HG03060 (cell line): ENCODE data around the gene CEP95.
"Not testable (repeated sequence)": the region's sequence is repeated elsewhere in the genome, so short reads cannot be mapped to it uniquely, and the experiment has no call there.

Experiments used
- ATAC-seq: cut with Tn5 transposase; IDR thresholded peaks from one replicate; pipeline ENCODE4 v1.9.1; 2021; ENCODE audit warnings: low read depth, moderate number of reproducible peaks; ENCODE audit not compliant: unreplicated experiment

The CEP95 gene, protein sequence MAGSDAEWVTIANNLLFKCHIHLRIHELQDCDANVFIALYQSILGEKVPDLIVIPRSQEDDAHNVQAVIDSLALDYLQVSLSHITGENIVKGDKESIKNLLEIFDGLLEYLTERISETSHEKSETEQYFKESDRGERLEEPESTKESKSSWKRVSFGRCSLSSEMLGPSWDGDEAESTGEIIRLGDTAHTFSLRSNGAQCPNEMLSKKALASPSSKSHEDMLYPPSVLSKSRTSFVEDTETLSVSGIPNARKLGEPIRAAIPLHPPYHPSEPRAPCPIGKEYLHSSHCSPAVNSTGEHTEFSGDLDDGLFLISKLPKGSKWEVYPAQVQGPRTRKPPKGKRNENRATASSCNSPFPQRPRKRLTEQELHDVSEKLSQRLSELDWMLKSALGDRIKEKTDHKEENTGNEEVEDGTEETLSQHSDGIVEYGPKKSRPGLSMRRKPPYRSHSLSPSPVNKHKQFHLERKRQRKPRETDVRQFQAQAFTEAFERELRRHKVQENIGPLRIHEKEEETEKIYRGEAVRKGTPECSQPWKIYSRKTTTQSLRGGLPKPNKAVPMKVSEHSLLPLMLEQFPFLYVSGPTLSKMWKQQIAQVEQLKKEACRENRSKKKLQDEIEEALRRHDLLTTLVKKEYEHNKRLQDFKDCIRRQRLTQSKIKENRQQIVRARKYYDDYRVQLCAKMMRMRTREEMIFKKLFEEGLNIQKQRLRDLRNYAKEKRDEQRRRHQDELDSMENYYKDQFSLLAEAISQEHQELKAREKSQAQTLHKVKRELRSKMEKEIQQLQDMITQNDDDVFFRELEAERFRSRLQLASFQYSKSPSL

DNA sequence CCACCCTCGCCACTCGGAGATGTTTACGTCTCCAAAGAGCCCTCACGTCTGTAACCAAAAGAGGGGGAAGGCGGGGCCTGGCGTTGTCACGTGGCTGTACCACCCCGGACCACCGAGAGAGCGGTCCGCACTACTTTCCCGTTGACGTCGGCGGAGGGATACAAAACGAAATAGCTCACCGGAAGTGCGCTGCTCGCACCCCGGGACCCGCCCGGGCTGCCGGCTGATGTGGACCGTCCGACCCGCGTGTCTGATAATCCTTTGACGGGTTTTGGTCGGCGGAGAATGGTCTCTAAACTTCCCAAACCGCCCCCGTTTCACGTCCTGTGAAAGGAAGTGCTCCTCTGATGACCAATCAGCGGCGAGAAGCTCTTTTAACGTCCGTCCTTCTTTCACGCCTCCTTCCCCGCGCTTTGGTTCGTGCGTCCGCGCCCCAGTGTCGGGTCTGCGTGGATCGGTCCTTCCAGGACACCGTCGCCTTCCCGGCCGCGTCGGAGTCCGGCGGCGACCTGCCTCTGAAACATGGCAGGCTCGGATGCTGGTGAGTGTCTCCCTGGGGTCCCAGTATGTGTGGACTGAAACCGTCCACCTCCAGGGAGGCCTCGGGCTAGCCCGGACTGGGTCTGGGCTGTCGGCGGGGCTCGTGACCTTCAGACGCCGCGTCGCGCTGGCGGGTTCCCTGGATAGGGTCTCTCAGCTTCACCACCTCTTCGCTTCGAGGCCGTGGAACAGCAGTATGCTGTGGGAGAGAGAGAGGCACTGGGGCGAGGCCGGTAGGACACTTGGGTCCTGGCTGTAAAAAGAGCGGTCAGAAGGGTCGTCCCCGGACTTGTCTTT, at the start of gene CEP95:
CEP95 (plus strand) TSS at position 402 of the 837 bp plus-strand sequence; CDS start at position 523, 121 bp downstream.
- peak; percentile 33 for ATAC-seq

DNA sequence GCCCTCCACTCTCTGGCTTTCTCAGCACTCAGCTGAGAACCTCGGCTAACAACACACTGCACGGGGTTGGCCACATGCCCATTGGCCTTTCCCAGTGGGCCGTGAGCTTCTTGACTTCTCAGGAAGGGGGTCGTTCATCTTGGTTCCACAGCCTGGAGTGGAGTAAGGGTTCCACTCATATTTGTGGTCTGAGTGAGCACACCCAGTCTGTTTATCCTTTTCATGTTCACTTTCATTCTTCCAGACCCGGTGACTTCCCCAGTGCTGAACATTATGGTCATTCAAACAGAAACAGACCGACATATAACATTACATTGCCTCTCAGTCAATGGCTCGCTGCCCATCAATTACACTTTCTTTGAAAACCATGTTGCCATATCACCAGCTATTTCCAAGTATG, 49.6 kb upstream of the CEP95 start:
- no peak for ATAC-seq

DNA sequence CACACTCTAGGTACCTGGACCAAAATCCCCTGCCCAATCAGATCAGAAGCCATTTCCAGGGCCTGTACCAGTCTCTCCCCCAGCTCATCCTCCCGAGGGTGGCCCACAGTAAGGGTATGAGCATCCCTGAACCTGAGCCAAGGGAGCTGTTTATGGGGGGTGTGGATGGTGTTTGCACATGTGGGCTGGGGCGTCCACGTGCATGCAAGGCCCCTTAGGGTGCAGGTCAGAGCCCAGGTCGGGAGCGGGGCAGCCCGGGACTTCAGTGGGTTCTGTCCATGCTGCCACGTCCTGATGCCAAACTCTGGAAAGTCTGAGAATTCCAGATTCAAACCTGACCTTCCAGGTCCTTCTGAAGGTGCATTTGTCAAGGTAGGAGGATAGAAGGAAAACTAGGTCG, 48.0 kb upstream of the CEP95 start:
- ATAC-seq, result no peak

DNA sequence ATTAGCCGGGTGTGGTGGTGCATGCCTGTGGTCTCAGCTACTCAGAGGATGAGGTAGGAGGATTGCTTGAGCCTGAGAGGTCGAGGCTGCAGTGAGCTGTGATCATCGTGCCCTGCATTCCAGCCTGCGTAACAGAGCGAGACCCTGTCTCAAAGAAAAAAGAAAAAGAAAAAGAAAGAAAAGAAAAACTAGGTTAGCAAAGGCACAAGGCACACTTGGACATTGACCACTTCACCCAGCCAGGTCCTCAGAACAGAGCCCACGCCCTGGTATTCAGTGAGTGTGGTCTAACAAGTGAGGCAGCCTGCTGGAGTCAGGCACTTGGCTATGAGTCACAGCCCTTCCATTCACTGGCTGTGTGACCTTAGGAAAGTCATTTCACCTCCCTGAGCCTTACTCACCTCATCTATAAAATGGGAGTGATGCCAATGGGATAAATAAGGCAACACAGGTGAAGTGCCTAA, 47.5 kb upstream of the CEP95 start:
- no peak for ATAC-seq

DNA sequence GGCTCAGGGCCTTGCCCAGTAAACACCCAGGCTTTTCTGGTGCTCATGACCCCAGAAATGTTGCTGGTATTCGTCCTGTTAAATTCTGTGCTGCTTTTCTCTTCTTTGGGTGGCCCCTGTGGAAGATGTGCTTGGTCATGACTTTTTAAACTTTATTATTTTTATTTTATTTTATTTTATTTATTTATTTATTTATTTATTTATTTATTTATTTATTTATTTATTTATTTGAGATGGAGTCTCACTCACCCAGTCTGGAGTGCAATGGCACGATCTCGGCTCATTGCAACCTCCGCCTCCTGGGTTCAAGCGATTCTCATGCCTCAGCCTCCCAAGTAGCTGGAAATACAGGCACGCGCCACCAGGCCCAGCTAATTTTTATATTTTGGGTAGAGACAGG, 47.0 kb upstream of the CEP95 start:
- not testable (repeated sequence) for ATAC-seq

DNA sequence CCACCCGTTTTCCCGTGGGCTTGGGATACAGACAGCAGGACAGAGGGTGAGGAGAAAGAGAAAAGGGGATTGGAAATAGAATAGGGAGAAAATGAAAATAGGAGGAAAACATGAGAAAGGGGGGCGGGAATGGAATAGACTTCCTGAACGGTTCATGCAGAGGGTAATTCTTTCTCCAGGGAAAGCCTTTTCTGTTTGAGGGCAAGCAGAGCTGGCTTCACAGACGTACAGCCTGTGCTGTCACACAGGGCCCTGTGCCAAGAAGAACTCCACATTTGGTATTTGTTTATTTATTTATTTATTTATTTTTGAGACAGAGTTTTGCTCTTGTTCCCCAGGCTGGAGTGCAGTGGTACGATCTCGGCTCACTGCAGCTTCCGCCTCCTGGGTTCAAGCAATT, 45.8 kb upstream of the CEP95 start:
- no peak for ATAC-seq

DNA sequence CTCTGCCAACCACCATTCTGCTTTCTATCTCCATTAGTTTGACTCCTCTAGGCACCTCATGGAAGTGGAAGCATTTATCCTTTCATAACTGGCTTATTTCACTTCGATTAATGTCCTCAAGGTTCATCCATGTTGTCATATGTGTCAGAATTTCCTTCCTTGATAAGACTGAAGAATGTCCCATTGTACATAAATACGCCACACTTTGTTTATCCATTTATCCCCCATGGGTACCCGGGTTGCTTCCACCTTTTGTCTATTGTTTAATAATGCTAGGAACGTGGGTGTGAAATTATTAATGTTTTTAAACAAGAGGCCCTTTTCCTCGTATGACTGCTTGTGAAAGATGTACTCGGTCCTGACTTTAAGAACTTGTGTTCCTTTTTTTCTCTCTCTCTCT, 45.0 kb upstream of the CEP95 start:
- ATAC-seq, result no peak

DNA sequence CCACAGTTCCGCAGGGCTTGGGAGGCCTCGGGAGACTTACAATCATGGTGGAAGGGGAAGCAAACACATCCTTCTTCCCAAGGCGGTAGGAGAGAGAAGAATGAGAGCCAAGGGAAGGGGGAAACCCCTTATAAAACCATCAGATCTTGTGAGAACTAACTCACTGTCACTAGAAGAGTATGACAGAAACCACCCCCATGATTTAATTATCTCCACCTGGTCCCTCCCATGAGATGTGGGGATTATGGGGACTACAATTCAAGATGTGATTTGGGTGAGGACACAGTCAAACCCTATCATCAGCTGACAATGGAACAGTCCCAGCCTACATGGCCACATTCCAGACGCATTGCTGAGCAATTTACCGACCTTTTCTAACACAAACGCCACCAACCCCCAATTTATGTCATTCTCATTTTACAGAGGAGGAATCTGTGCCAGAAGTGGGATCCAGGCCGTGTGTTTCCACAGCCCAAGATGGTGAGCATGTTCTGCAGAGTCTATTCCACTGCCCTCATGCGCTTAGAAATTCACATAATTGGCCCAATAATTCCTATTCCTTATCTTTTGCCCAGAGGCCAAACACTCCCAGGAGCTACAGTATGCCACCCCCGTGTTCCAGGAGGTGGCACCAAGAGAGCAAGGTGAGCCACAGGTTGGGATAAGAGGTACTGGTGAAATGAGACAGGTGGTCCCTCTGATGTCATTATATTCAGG, 40.6 kb upstream of the CEP95 start:
- no peak for ATAC-seq

DNA sequence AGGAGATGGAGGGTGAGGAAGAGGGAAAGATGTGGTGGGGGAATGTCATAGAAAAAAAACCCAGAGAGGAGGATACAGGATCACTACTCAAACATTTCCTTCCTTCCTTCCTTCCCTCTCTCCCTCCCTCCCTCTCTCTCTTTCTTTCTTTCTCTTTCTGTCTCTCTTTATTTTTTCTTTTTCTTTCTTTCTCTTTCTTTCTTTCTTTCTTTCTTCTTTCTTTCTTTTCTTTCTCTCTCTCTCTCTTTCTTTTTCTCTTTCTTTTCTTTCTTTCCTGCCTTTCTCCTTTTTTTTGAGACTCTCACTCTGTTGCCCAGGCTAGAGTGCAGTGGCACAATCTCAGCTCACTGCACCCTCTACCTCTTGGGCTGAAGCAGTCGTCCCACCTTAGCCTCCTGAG, 39.9 kb upstream of the CEP95 start:
- ATAC-seq, result not testable (repeated sequence)

DNA sequence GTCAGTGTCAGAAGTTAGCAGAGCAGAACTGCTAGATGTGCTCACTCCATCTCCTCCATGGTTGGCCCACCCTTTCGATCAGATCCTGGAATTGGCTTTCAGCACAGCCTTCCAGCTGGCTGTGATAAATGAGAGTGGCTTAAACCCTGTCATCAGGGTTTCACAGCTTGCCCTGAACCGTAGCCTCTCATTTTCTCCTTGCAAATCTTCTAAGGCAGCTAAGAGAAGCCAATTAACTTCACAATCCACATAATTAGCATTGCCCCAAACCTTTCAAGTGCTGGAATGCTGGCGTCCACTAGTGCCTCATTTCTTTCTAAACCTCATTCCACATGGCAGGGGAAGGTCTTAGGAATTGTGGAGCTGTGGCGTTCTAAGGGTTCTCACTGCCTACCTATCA, 36.2 kb upstream of the CEP95 start:
- no peak for ATAC-seq

DNA sequence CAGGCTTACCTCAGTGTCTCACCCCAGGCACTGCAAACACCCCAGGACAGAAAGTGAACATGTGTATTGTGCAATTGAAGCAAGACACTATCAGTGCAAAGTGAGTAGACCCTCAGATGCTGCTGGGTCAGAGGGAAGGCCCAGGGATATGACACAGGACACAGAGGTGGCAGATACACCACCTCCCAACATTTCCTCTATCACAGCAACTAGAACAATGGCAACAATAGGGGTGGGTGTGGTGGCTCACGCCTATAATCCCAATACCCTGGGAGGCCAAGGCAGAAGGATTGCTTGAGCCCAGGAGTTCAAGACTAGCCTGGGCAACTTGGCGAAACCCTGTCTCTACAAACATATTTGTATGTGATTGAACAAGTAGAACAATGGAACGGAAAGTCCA, 35.3 kb upstream of the CEP95 start:
- no peak for ATAC-seq

DNA sequence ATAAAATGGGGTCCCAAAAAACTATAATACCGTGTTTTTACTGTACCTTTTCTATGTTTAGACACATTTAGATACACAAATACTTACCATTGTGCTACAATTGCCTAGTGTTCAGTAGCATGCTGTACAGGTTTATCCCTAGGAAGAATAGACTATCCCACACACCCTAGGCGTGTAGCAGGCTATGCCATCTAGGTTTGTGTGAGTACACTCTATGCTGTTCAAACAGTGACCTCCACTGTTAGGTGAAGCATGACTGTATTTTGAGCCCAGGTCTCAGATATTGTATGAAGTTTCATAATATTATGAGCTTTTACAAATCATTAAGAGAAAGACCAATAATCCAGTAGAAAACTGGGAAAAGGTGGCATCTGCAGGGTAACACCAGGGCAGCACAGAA, 34.2 kb upstream of the CEP95 start:
- no peak for ATAC-seq

DNA sequence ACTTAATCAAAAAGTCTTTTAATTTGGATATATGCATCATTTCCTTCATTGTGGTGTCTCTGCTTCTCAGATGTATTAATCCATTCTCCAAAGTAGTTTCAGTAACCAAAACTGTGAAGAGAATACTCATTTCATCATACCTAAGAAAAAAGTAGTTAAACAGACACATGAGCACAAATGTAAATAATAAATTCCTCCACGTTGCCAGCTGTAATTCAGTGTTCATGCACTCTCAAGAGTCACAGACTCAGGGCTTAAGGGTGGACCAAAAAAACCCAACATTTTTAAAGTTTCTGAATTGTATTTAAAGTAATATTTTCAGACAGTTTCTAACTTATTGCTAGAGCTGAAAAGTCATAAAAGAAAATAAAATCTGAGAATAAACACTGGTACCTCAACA, 28.9 kb upstream of the CEP95 start:
- no peak for ATAC-seq

DNA sequence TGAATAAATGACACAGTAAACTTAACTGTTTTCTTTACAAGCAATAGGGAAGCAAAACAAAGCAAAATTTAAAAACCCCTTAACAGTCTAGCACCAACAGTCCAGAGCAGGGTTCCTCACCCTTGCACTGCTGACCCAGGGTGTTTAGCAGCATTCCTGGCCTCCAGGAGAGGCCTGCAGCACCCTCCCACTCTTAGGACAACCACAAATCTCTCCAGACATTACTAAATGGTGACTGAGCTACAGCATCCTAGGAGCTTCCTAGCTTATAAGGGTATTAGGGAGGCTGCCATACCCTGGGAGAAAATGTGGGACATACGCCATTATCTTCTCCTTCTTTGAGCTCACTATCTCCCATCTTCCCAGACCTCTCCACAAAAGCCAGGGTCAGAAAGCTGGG, 25.8 kb upstream of the CEP95 start:
- no peak for ATAC-seq

DNA sequence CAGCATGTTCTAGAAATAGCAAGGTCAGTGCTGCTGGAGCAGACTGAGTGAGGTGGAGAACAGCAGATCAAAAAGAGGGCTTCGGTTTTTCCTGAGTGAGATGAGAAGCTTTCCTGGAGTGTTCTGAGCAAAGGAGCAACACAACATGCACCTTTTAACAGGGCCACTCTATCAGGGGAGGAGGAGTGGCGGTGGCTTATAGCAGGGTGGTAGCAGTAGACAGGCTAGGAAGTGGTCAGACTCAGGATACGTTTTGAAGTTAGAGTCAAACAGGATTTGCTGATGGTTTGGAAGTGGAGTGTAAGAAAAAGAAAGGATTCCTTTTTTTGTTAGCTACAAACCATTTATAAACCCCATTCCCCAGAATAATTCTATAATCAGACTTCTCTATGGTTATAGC, 22.4 kb upstream of the CEP95 start:
- ATAC-seq, result no peak

DNA sequence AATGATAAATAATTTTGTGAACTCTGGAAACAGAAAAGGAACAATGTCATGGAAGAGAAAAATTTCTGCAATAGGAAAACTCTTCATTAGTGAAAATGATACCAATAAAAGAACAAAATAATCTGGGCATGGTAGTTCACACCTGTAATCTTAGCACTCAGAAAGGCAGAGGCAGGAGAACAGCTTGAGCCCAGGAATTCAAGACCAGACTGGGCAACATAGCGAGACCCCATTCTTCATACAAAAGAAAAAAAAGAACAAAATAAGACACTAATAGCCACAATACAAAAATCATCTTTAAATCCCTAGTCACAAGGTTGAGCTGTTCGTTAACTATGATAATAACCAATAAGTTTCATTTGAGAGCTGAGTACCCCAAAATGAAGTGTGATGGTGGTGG, 18.5 kb upstream of the CEP95 start:
- no peak for ATAC-seq

DNA sequence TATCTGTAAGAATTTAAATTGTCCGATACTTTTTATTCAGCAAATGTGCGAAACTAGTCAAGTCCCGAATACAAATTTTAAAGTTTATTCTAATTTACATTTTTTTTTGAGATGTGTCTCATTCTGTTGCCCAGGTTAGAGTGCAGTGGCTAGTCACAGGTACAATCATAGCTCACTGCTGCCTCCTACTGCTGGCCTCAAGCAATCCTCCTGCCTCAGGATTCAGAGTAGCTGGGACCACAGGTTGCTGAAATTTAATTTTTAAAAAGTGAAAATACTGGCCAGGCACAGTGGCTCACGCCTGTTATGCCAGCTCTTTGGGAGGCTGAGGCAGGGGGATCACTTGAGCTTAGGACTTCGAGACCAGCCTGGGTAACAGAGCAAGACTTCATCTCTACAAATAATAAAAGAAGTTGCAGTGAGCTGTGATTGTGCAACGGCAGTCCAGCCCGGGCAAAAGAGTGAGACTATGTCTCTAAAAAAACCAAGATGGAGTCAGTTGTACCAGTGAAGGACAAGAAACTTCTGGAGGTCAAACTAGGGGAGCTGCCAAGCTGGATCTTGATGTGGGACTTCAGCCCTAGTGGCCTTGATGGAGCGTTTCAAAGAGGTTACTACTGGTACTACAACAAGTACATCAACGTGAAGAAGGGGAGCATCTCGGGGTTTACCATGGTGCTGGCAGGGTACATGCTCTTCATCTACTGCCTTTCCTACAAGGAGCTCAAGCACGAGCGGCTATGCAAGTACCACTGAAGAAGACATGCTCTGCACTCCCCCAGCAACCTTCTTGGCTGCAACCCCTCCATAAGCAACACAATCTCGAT, 15.5 kb upstream of the CEP95 start:
- no peak for ATAC-seq

DNA sequence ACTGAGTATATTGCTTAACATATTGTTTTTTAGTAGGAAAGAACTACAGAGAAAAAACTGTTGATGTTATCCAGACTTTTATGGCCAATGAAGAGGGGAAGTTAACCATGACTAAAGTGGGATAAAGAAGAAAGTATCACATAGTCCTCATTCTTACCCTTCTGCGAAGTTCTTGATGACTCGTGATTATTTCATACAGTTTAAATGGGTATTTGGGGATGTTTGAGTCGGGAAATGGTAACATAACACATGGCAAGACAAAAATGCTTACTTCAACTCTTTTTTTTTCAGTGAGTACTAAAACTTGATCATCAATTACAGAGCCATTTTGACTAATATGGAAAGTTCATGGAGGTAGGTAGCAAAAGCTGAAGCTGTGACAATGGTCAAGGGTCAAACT, 14.8 kb upstream of the CEP95 start:
- ATAC-seq, result no peak

DNA sequence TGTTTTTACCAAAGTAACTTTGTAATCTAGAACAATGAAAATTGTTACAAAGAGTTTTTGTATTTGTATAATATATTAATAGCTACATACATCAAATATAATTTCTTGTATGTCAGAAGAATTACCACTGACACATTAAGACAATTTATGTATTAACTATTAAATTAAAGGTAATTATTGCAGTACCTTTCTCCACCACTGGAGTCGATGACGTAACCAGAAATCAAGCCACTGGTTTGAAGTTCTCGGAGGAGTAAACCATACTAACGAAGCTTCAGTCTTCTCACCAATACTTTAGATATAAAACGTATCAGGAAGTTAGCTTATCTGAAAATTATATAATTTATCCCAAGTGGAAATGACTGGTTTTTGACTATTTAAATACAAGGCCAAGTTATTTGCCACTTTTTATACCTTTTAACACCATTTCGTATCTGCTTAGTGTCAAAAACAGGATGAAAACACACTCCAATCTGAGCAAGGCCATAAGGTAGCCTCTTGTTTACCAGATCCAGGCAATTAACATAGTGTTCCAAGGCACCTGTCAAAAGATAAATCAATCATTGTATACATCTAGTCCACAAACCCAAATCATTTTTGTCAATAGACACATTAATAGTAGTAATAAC, 14.2 kb upstream of the CEP95 start:
- ATAC-seq, result no peak
